GM19035 (cell line): ENCODE data around the gene ALDH3A1.
"Not testable (repeated sequence)": the region's sequence is repeated elsewhere in the genome, so short reads cannot be mapped to it uniquely, and the experiment has no call there.

Experiments used
- ATAC-seq: cut with Tn5 transposase; IDR thresholded peaks from one replicate; pipeline ENCODE4 v1.9.1; 2021; ENCODE audit not compliant: unreplicated experiment

ALDH3A1 gene

DNA sequence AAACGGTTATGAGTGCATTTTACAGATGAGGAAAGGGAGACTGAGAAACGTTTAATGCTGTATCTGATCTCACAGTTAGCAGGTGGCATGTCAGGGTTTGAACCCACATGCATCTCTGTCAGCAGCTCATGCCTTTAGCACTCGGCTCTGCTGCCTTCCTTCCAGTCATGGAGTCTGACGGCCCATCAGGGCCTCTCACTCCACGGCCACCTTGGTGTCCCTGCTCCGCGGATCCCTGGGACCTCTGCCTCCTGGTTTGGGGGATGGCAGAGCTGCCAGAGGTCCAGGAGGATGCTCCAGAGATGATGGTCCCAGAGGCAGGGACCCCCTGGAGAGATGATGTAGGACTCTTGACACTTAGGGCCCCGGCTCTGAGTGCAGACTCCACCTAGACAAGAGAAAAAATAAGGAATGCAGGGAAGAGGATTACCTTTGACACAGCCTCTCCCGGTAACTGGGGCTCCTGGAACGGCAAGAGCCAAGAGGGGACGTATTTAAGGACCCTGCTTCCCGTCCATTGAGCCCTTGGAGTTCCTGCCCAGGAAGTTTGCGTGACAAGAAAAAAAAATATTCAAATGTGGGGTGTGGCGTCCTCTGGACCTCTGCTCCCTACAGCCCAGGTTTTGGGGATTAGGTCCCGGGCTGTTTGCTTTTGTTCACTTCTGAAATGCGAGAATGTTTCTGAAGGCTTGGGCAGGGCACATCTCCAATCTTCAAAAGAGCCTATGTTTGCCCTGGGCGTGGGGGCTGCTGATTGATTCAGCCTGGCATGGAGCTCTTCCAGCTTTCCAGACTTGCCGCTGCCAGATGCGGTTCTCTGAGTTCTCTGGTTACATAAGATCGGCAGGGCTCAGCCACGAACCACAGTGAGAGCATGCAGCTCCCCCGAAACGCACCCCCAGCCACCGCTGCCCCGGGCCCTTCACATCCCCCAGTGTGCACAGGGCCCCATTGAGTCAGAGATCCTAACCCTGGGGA, at the start of gene ALDH3A1:
ALDH3A1 (minus strand) TSS at position 470 of the 978 bp plus-strand sequence. CDS start 3,169 bp downstream, outside the sequence.
- no peak for ATAC-seq

DNA sequence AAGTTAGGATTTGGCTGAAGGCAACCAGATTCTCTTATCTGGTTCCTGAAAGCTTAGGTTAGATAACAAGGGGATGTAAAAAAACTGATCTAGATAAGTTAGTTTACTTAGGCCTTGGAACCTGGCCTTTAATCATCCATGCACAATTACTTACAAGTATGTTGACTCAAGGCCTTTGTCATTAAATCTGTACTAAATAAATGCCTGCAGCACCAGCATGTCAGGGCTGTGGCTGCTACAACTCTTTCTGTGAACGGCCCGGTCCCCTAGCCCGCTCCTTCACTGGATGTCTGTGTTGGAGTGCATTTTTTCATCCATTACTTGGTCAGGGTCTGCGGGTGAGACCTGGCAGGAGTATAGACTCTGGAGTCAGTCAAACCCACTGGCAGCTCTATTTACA, 48.4 kb upstream of the ALDH3A1 start:
- no peak for ATAC-seq

- no peak for ATAC-seq
Measured at GRCh38 chr17:19791918-19792550, 43.9 kb upstream of the ALDH3A1 start.

GRCh38 chr17:19787733-19788357, 39.7 kb upstream of the ALDH3A1 start:
- ATAC-seq = no peak

DNA sequence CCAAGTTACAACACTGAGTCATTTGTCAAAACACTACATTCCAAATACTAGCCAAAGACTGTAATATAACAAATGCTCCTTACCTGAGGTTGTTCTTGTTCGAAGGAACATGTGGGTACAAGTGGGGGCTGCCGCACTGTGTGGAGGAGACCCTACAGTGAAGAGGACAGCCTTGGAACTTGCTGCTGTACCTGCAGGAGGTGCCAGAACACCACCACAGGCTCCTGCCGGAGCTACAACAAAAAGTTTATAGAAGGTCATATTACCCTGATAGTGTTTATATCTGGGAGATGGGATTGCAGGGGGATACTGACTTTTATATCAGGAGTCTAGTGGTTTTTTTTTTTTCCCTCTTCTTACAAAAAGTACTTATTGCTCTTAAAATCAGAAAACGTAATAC, 37.8 kb upstream of the ALDH3A1 start:
- ATAC-seq = no peak

GRCh38 chr17:19781488-19782458, 33.7 kb upstream of the ALDH3A1 start:
- no peak for ATAC-seq

GRCh38 chr17:19780846-19781245, 32.7 kb upstream of the ALDH3A1 start:
- no peak for ATAC-seq

- no peak for ATAC-seq
Measured at GRCh38 chr17:19773534-19773933, 25.4 kb upstream of the ALDH3A1 start.

GRCh38 chr17:19771971-19772630, 24.0 kb upstream of the ALDH3A1 start:
- no peak for ATAC-seq

DNA sequence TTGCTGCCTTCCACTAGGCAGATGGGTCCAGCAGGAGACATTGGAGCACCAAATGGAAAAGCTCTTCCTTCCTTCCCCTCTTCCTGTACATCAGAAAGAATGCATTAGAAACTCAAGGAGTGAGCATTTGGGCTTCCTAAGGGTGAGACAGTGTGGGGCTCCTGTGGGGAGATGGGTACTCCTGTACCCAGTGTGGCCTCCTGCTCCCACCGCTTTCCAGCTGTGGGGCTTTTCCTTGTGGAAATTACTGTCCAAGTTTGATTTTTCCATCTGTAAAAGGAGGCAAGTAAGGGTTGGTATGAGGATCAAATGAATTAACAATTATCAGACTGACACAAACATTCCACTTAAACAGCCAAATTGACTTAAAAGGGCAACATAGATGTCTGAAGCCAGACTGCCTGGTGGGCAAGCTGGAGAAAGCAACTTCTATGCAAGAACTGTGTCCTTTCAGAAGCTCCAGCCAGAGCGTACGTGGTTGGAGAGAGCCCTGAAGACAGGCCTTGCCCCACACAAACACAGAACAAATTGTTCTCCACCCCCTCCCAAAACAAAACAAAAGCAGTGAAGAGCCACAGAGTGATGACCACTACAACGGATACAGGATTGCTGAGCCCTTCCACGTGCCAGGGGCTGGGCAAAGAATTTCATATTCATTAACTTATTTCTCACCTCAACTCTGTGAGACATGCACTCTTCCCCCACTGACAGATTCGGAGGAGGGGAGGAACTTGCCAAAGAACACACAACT, 23.1 kb upstream of the ALDH3A1 start:
- no peak for ATAC-seq

DNA sequence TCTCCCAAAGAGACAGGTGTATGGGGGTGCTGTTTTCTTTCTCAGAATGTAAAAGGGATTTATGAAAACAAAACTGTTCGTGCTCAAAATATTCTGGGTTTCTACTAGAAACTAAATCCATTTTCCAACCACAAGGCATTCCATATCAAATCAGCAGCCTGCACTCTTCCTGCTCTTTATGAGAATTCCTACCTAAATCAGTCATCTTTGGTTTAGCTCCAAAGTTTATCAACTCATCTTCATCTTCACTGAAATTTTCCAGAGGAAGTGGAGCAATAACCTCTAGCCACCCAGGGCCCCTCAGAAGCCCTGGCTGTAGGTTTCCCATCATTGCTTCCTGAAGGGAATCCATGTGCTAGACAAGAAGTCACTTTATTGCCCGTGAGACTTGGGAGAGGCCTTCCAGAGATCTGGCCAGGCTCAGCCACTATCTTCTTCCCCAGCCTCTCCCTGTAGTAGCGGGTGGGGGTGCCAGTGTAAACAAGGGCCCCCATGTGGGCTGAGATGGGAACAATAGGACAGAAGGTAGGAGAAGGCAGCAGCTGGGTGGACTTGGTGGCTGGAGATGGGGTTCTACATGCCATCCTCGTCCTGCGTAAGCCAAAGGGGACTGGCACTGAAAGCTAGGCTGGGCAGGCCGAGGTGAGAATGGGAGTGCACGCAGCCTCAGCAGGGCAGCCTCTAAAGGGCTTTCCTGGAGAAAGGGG, 22.0 kb upstream of the ALDH3A1 start:
- ATAC-seq = no peak

DNA sequence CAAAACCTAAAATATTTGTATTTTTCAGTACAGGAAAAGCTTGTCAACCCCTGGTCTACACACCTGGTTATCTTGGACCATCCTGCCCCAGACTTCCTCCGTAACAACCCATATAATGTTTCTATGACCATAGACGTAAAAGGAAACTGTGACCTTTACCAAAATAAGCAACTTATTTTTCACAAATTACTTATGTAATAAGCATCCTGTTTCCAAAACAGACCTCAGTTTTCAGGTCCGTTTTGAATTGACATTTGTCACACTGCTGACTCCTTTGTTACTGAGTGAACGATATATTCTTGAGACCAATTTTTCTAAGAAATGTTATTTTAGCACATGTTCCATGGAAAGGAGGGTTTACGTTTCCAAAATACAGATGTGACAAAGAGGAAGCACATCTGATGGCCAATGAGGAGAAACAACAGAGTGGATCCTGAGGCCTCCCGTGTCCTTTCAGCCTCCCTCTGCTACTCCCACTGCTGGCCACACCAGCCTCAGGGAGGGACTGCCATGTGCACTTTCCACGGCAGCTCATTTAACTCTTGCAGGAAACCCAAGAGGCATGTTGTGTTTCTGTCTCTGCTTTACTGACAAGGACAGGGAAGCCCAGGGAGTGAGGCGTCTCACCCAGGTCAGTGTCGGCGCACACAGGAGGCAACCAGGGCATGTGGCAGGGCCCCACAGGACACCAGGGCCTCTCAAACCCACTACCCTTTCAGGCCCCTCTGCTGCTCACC, 20.1 kb upstream of the ALDH3A1 start:
- ATAC-seq = no peak

- ATAC-seq = no peak
Measured at GRCh38 chr17:19766421-19767270, 18.5 kb upstream of the ALDH3A1 start.

DNA sequence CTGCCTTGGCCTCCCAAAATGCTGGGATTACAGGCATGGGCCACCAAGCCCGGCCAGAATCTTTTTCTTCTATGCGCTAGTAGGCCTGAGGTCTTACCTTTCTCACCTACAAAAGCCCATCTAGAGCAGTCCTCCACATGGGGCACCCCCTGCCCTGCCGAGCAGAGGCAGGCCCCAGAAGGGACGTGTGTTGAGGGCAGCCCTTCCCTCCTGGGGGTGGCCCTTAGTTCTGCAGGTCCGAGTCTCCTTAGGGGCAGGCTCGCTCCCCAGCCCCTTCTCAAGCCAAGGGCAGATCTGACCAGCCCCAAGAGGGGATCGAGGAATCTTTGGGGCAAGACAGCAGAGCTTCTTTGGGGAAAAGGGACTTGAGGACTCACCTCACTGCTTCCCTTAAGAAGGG, 17.9 kb upstream of the ALDH3A1 start:
- no peak for ATAC-seq

DNA sequence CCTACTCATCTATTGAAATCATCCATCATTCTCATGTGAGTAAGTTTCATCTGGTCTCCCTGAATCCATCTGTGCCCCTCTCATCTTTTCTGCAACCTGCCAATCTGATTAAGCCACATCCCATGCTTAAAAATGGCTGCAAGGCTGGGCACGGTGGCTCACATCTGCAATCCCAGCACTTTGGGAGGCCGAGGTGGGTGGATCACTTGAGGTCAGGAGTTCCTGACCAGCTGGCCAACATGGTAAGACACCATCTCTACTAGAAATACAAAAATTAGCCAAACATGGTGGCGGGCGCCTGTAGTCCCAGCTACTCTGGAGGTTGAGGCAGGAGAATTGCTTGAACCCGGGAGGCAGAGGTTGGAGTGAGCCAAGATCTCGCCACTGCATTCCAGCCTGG, 15.9 kb upstream of the ALDH3A1 start:
- ATAC-seq = not testable (repeated sequence)

DNA sequence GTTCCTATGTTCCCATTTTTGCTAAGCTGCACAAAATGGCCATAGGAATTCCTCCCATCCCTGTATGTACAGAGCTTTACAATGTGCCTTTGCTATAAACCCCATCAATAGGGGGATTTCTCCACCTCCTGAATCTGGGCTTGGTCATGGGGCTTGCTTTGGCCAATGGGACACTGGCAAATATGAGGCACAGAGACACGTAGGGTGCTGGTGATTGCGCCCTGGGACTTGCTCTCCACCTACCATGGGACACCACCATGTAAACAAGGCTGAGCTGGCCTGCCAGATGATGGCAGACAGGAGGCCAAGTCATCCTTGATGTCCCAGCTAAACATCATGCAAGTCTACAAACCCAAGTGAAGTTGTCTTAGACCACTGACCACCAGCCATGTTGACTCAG, 15.3 kb upstream of the ALDH3A1 start:
- ATAC-seq = no peak

GRCh38 chr17:19762515-19762961, 14.4 kb upstream of the ALDH3A1 start:
- ATAC-seq = no peak
